Neural cell (in vitro differentiated cells): ENCODE results near the gene TUBD1. TPM values are rescaled to one million over a fixed set of nuclear protein-coding genes. Genes with fewer than 3 reads are reported as not detected.

Experiments
- H2AFZ ChIP-seq: fragments of 200-600, 300-800 bp; sonication (generic), shearing (Covaris generic); 2 replicates; pipeline ENCODE4 v1.6.0; 2014; ENCODE audit warnings: low read depth, mild to moderate bottlenecking, antibody characterized with exemption, low read length, moderate library complexity
- H3F3A ChIP-seq: fragments of 200-600 bp; shearing (Covaris generic); 2 replicates; pipeline ENCODE4 v1.6.1; 2016; ENCODE audit warnings: mild to moderate bottlenecking, moderate library complexity, mixed read lengths, antibody characterized with exemption, low read length; ENCODE audit not compliant: insufficient read depth, poor library complexity, severe bottlenecking
- H3K27ac ChIP-seq: fragments of 200-600, 300-800 bp; sonication (generic), shearing (Covaris generic); 2 replicates; pipeline ENCODE4 v1.5.1; 2014; ENCODE audit warnings: mild to moderate bottlenecking, low read length, moderate library complexity
- H3K27me3 ChIP-seq: fragments of 300-800, 200-600 bp; sonication (generic), shearing (Covaris generic); 2 replicates; pipeline ENCODE4 v1.6.0; 2014; ENCODE audit warnings: mild to moderate bottlenecking, low read depth, low read length, moderate library complexity; ENCODE audit not compliant: insufficient read depth
- H3K36me3 ChIP-seq: fragments of 300-800, 200-600 bp; sonication (generic), shearing (Covaris generic); 2 replicates; pipeline ENCODE4 v1.5.1; 2014; ENCODE audit warnings: mild to moderate bottlenecking, antibody characterized with exemption, low read length, moderate library complexity; ENCODE audit not compliant: insufficient read depth
- H3K4me2 ChIP-seq: fragments of 300-800, 200-600 bp; sonication (generic), shearing (Covaris generic); 2 replicates; pipeline ENCODE4 v1.6.0; 2014; ENCODE audit warnings: mild to moderate bottlenecking, low read length
- H3K4me3 ChIP-seq: fragments of 300-800, 200-600 bp; sonication (generic), shearing (Covaris generic); 2 replicates; pipeline ENCODE4 v1.5.1; 2014; ENCODE audit warnings: mild to moderate bottlenecking, low read length, moderate library complexity
- H3K79me2 ChIP-seq: fragments of 200-600 bp; shearing (Covaris generic); replicated peaks from 2 replicates; pipeline ENCODE4 v1.6.0; 2014; ENCODE audit warnings: mild to moderate bottlenecking, low read length, moderate library complexity; ENCODE audit not compliant: insufficient read depth
- H3K9ac ChIP-seq: fragments of 300-800, 200-600 bp; sonication (generic), shearing (Covaris generic); 2 replicates; pipeline ENCODE4 v1.6.1; 2016; ENCODE audit warnings: mild to moderate bottlenecking, low read length, mixed read lengths
- H3K9me2 ChIP-seq: fragments of 200-600 bp; shearing (Covaris generic); 2 replicates; pipeline ENCODE4 v1.6.1; 2016; ENCODE audit warnings: mild to moderate bottlenecking, low read length, mixed read lengths; ENCODE audit not compliant: insufficient read depth
- H3K9me3 ChIP-seq: fragments of 200-600, 300-800 bp; sonication (generic), shearing (Covaris generic); 2 replicates; pipeline ENCODE4 v1.6.1; 2016; ENCODE audit warnings: mild to moderate bottlenecking, mixed run types, low read length, moderate library complexity, mixed read lengths
- H4K20me1 ChIP-seq: fragments of 200-600 bp; shearing (Covaris generic); 2 replicates; pipeline ENCODE4 v1.6.1; 2016; ENCODE audit warnings: mild to moderate bottlenecking, mixed run types; ENCODE audit not compliant: insufficient read depth
- CTCF ChIP-seq: fragments of 450-650 bp; IDR thresholded peaks from 2 replicates; pipeline ENCODE4 v1.5.1; 2014; ENCODE audit warnings: antibody characterized with exemption, mild to moderate bottlenecking, moderate library complexity; ENCODE audit not compliant: poor library complexity, severe bottlenecking
- EP300 ChIP-seq: fragments of 450-650 bp; conservative IDR thresholded peaks from 2 replicates; pipeline ENCODE4 v1.6.1; 2014; ENCODE audit warnings: antibody characterized with exemption, mild to moderate bottlenecking, moderate library complexity; ENCODE audit not compliant: poor library complexity, severe bottlenecking
- EZH2 ChIP-seq: fragments of 200-600, 300-800 bp; shearing (Covaris generic), sonication (generic); IDR thresholded peaks from 2 replicates; pipeline ENCODE4 v1.6.1; 2014; ENCODE audit warnings: antibody characterized with exemption, low read length, borderline replicate concordance, mild to moderate bottlenecking; ENCODE audit not compliant: insufficient read depth, poor library complexity, severe bottlenecking
- MXI1 ChIP-seq: fragments of 450-650 bp; conservative IDR thresholded peaks from 2 replicates; pipeline ENCODE4 v1.6.1; 2014; ENCODE audit warnings: antibody characterized with exemption, mild to moderate bottlenecking; ENCODE audit not compliant: poor library complexity, severe bottlenecking
- POLR2AphosphoS5 ChIP-seq: IDR thresholded peaks from 2 replicates; pipeline ENCODE4 v1.6.1; 2012
- RAD21 ChIP-seq: fragments of 450-650 bp; conservative IDR thresholded peaks from 2 replicates; pipeline ENCODE4 v1.6.1; 2014; ENCODE audit warnings: antibody characterized with exemption, mild to moderate bottlenecking, moderate library complexity
- SMC3 ChIP-seq: fragments of 450-650 bp; conservative IDR thresholded peaks from 2 replicates; pipeline ENCODE4 v1.6.1; 2014; ENCODE audit warnings: antibody characterized with exemption, mild to moderate bottlenecking, moderate library complexity; ENCODE audit not compliant: poor library complexity
- TAF1 ChIP-seq: IDR thresholded peaks from 2 replicates; pipeline ENCODE4 v1.6.1; 2012; ENCODE audit warnings: low read depth
- polyA plus RNA-seq: library from polyadenylated mRNA; depleted of rRNA; stranded (reverse); fragments of >200 nt; gene quantifications from 2 replicates; pipeline ENCODE4 v1.2.3, GENCODE V29; 2014
- TF ChIP-seq, protein P1 (sequence below): IDR thresholded peaks from 2 replicates; pipeline ENCODE4 v1.6.1; 2012; ENCODE audit warnings: borderline replicate concordance

TUBD1 gene
- polyA plus RNA-seq, 1 donor from 2014 or later, result 12.3 TPM

DNA sequence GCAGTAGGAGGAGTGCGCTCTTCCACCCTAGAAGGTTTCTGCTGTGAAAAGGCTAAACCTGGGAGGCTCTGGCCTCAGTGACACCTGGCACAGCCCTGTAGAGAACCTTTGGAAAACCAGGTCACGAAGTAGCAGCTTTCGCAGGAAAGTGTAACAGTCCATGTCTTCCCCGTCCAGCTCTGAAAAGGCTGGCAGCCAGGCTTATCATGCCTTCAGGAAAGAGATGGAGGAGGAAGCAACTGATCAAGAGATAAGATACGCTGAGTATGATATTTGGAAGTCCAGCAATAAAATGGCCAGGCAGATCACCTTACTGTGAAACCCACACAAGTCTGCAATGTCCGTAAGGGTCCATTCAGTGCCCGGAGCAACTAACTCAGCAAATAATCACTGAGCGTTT, 22.3 kb downstream of the TUBD1 start:
- H3K27me3 ChIP-seq, result no peaks in the 10 kb centered on the region
- no peak overlapping the region for H3K4me2 ChIP-seq
- TF ChIP-seq, protein P1, sequence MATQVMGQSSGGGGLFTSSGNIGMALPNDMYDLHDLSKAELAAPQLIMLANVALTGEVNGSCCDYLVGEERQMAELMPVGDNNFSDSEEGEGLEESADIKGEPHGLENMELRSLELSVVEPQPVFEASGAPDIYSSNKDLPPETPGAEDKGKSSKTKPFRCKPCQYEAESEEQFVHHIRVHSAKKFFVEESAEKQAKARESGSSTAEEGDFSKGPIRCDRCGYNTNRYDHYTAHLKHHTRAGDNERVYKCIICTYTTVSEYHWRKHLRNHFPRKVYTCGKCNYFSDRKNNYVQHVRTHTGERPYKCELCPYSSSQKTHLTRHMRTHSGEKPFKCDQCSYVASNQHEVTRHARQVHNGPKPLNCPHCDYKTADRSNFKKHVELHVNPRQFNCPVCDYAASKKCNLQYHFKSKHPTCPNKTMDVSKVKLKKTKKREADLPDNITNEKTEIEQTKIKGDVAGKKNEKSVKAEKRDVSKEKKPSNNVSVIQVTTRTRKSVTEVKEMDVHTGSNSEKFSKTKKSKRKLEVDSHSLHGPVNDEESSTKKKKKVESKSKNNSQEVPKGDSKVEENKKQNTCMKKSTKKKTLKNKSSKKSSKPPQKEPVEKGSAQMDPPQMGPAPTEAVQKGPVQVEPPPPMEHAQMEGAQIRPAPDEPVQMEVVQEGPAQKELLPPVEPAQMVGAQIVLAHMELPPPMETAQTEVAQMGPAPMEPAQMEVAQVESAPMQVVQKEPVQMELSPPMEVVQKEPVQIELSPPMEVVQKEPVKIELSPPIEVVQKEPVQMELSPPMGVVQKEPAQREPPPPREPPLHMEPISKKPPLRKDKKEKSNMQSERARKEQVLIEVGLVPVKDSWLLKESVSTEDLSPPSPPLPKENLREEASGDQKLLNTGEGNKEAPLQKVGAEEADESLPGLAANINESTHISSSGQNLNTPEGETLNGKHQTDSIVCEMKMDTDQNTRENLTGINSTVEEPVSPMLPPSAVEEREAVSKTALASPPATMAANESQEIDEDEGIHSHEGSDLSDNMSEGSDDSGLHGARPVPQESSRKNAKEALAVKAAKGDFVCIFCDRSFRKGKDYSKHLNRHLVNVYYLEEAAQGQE, result no peak
- TF ChIP-seq CTCF, result no peak
- no peak for TF ChIP-seq MXI1
- no peak for TF ChIP-seq EZH2
- no peak for TF ChIP-seq EP300
- TF ChIP-seq RAD21, result no peak
- TF ChIP-seq POLR2AphosphoS5, result no peak
- no peak for TF ChIP-seq SMC3
- no peak for TF ChIP-seq TAF1
- H3K9me2 ChIP-seq, result no peaks in the 10 kb centered on the region
- no peaks in the 10 kb centered on the region for H3K36me3 ChIP-seq
- no peak overlapping the region for H2AFZ ChIP-seq
- H3K9me3 ChIP-seq, result no peaks in the 10 kb centered on the region
- no peaks in the 10 kb centered on the region for H4K20me1 ChIP-seq
- H3K9ac ChIP-seq, result no peak overlapping the region
- H3K79me2 ChIP-seq, result no peaks in the 10 kb centered on the region
- H3K27ac ChIP-seq, result no peak overlapping the region
- no peak overlapping the region for H3K4me3 ChIP-seq
- no peaks in the 10 kb centered on the region for H3F3A ChIP-seq

- Histone ChIP-seq H3F3A (no peaks in the 10 kb centered on the region), H3K36me3 (no peaks in the 10 kb centered on the region), H3K4me3 (no peak overlapping the region), H4K20me1 (no peaks in the 10 kb centered on the region), H3K27me3 (no peaks in the 10 kb centered on the region), H3K4me2 (no peak overlapping the region), H3K9me2 (no peaks in the 10 kb centered on the region), H3K79me2 (no peaks in the 10 kb centered on the region), H3K9me3 (no peaks in the 10 kb centered on the region), H2AFZ (no peak overlapping the region), H3K27ac (no peak overlapping the region), H3K9ac (no peak overlapping the region)
- TF ChIP-seq, protein P1, result no peak
- TF ChIP-seq SMC3 (no peak), POLR2AphosphoS5 (no peak)
These were observed 22.9 kb downstream of the TUBD1 start for GRCh38 chr17:59869941-59870218.
